ENCODE measurements around the gene LCNL1. TPM values are rescaled to one million over a fixed set of nuclear protein-coding genes. Genes with fewer than 3 reads are reported as not detected.
A peak's percentile ranks its signal among the peaks of the same experiment; 100 is the strongest.

The LCNL1 gene
- total RNA-seq, 1 donor from 2014 or later = 5.1 TPM

- ATAC-seq (no peak), DNase-seq (no peak)
- H3K27me3 ChIP-seq = no peaks in the 10 kb centered on the region
- no peaks in the 10 kb centered on the region for H3K36me3 ChIP-seq
- TF ChIP-seq, protein P1, sequence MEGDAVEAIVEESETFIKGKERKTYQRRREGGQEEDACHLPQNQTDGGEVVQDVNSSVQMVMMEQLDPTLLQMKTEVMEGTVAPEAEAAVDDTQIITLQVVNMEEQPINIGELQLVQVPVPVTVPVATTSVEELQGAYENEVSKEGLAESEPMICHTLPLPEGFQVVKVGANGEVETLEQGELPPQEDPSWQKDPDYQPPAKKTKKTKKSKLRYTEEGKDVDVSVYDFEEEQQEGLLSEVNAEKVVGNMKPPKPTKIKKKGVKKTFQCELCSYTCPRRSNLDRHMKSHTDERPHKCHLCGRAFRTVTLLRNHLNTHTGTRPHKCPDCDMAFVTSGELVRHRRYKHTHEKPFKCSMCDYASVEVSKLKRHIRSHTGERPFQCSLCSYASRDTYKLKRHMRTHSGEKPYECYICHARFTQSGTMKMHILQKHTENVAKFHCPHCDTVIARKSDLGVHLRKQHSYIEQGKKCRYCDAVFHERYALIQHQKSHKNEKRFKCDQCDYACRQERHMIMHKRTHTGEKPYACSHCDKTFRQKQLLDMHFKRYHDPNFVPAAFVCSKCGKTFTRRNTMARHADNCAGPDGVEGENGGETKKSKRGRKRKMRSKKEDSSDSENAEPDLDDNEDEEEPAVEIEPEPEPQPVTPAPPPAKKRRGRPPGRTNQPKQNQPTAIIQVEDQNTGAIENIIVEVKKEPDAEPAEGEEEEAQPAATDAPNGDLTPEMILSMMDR (IDR thresholded peaks at IDR 0.05) = no peak
- H3K9me3 ChIP-seq = no peaks in the 10 kb centered on the region
- H3K4me3 ChIP-seq = no peak overlapping the region
- peaks cover 15% of the 10 kb centered on the region for H3K4me1 ChIP-seq
- intact Hi-C loops (cut with DNase I) = no loop called here
- no peak overlapping the region for H3K27ac ChIP-seq
Observed at GRCh38 chr9:136968333-136969127, 14.3 kb upstream of the LCNL1 start.

DNA sequence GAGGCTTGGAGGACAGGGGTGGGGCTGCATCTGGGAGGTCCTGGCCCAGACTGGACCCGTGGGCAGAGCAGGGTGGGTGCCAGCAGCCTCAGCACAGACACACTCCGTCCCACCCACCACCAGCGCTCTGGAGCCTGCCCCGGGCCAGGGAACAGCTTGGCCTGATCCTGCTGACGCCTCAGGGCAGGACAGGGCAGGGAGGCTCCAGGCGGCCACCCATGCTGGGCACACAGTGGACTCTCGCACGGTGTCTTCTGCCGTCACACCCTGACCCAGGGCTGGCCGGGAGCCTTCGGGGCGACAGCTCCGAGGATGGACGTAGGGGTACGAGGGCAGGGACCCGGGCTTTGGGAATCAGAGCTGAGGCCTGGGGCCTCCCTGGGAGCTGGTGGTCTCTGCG, 13.6 kb upstream of the LCNL1 start:
- TF ChIP-seq, protein P1 (IDR thresholded peaks at IDR 0.05) = no peak
- ATAC-seq (peak; percentile 3), DNase-seq (no peak)
- H3K4me3 ChIP-seq = no peak overlapping the region
- H3K27me3 ChIP-seq = no peaks in the 10 kb centered on the region
- no peak overlapping the region for H3K27ac ChIP-seq
- intact Hi-C loops (cut with DNase I) = no loop called here
- H3K36me3 ChIP-seq = no peaks in the 10 kb centered on the region
- H3K4me1 ChIP-seq = peaks cover 12% of the 10 kb centered on the region
- H3K9me3 ChIP-seq = no peaks in the 10 kb centered on the region

DNA sequence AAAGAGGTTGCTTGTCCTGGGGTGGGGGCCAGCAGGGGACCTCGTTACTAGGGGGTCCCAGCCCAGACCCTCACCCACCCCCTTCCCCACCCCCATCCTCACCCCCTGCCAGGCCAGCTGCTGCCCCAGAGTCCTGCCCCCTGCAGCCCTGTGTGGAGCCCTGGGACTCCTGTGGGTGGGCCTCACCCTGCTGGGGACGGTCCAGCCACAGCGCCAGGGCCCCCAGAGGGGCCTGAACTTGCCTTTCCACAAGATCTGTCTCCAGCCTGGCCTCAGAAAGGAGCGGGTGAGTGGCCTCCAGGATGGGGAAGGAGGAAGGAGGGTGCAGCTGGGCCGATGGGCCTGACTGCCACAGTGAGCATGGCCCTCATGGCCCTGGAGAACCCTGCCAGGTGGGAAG, 13.0 kb upstream of the LCNL1 start:
- no peak overlapping the region for H3K4me3 ChIP-seq
- intact Hi-C loops (cut with DNase I) = no loop called here
- DNase-seq (no peak), ATAC-seq (no peak)
- TF ChIP-seq, protein P1 (IDR thresholded peaks at IDR 0.05) = no peak
- no peaks in the 10 kb centered on the region for H3K9me3 ChIP-seq
- peaks cover 6% of the 10 kb centered on the region for H3K4me1 ChIP-seq
- H3K36me3 ChIP-seq = no peaks in the 10 kb centered on the region
- no peaks in the 10 kb centered on the region for H3K27me3 ChIP-seq
- no peak overlapping the region for H3K27ac ChIP-seq

GRCh38 chr9:136970361-136970760, 12.4 kb upstream of the LCNL1 start:
- TF ChIP-seq, protein P1 (IDR thresholded peaks at IDR 0.05) = no peak
- Histone ChIP-seq H3K36me3 (no peaks in the 10 kb centered on the region), H3K27ac (no peak overlapping the region), H3K27me3 (no peaks in the 10 kb centered on the region), H3K9me3 (no peaks in the 10 kb centered on the region), H3K4me1 (peaks cover 10% of the 10 kb centered on the region), H3K4me3 (no peak overlapping the region)
- intact Hi-C loops (cut with DNase I) = no loop called here
- ATAC-seq = no peak
- DNase-seq = no peak

- DNase-seq = no peak
- no peak overlapping the region for H3K27ac ChIP-seq
- no peaks in the 10 kb centered on the region for H3K27me3 ChIP-seq
- peaks cover 17% of the 10 kb centered on the region for H3K4me1 ChIP-seq
- TF ChIP-seq, protein P1 (IDR thresholded peaks at IDR 0.05) = no peak
- no peaks in the 10 kb centered on the region for H3K36me3 ChIP-seq
- intact Hi-C loops (cut with DNase I) = no loop called here
- no peak for ATAC-seq
- H3K4me3 ChIP-seq = no peak overlapping the region
- H3K9me3 ChIP-seq = no peaks in the 10 kb centered on the region
Observed at GRCh38 chr9:136971746-136972145, 11.0 kb upstream of the LCNL1 start.
